Liver (tissue), 3 donors: ENCODE measurements around the gene IER5.

Experiments used
- ATF3 ChIP-seq: IDR thresholded peaks from 2 replicates; pipeline ENCODE4 v1.6.1; 2016; ENCODE audit warnings: antibody characterized with exemption
- CTCF ChIP-seq: fragments of 150-350 bp; IDR thresholded peaks from 2 replicates; pipeline ENCODE4 v1.5.1; 2017; ENCODE audit warnings: improper control_type of control experiment, low read depth, low read length; ENCODE audit not compliant: missing input control
- EGR1 ChIP-seq, 2 donors: IDR thresholded peaks; 2 replicates each; pipeline ENCODE4 v1.6.1; 2016 to 2018; ENCODE audit warnings: antibody characterized with exemption in 2 of 2, low read depth in 2 of 2
- FOXA1 ChIP-seq: IDR thresholded peaks from 2 replicates; pipeline ENCODE4 v1.6.1; 2016; ENCODE audit warnings: antibody characterized with exemption
- GABPA ChIP-seq, 2 donors: IDR thresholded peaks in 1 of 2; conservative IDR thresholded peaks in 1 of 2; 2 replicates each; pipeline ENCODE4 v1.6.1; 2016; ENCODE audit warnings: antibody characterized with exemption in 2 of 2, mild to moderate bottlenecking in 1 of 2, moderate library complexity in 1 of 2
- HNF4G ChIP-seq: IDR thresholded peaks from 2 replicates; pipeline ENCODE4 v1.6.1; 2016; ENCODE audit warnings: antibody characterized with exemption
- MAX ChIP-seq: IDR thresholded peaks from 2 replicates; pipeline ENCODE4 v1.6.1; 2016; ENCODE audit warnings: antibody characterized with exemption
- NR2F2 ChIP-seq: IDR thresholded peaks from 2 replicates; pipeline ENCODE4 v1.6.1; 2016; ENCODE audit warnings: antibody characterized with exemption
- RAD21 ChIP-seq, 2 donors: IDR thresholded peaks; 2 replicates each; pipeline ENCODE4 v1.6.1; 2016; ENCODE audit warnings: antibody characterized with exemption in 2 of 2, mild to moderate bottlenecking in 2 of 2
- REST ChIP-seq: IDR thresholded peaks from 2 replicates; pipeline ENCODE4 v1.6.1; 2016; ENCODE audit warnings: antibody characterized with exemption, mild to moderate bottlenecking
- RXRA ChIP-seq, 2 donors: IDR thresholded peaks; 2 replicates each; pipeline ENCODE4 v1.6.1; 2017 to 2018; ENCODE audit warnings: antibody characterized with exemption in 2 of 2, mild to moderate bottlenecking in 1 of 2
- SP1 ChIP-seq: IDR thresholded peaks from 2 replicates; pipeline ENCODE4 v1.6.1; 2018; ENCODE audit warnings: antibody characterized with exemption, mild to moderate bottlenecking
- TAF1 ChIP-seq: conservative IDR thresholded peaks from 2 replicates; pipeline ENCODE4 v1.6.1; 2016; ENCODE audit warnings: antibody characterized with exemption, mild to moderate bottlenecking
- YY1 ChIP-seq: IDR thresholded peaks from 2 replicates; pipeline ENCODE4 v1.6.1; 2016; ENCODE audit warnings: antibody characterized with exemption, mild to moderate bottlenecking
- donor health status: healthy.
- donor health status: healthy.

- no peak for TF ChIP-seq CTCF
- TF ChIP-seq MAX, result no peak
- TF ChIP-seq RXRA (IDR thresholded peaks at IDR 0.05), result no peak
- TF ChIP-seq TAF1, result no peak
- TF ChIP-seq ATF3, result no peak
- no peak for TF ChIP-seq SP1
- TF ChIP-seq EGR1 (IDR thresholded peaks at IDR 0.05; ENCODE audit: low read depth in 2 of 2), result no peak
- no peak for TF ChIP-seq GABPA (IDR thresholded peaks at IDR 0.05 in 1 of 2, conservative IDR thresholded peaks at IDR 0.05 in 1 of 2)
- no peak for TF ChIP-seq FOXA1
- TF ChIP-seq HNF4G, result no peak
- no peak for TF ChIP-seq REST
- no peak for TF ChIP-seq RAD21 (IDR thresholded peaks at IDR 0.05)
- no peak for TF ChIP-seq YY1
- no peak for TF ChIP-seq NR2F2
Measured at GRCh38 chr1:181062836-181063428, 25.6 kb upstream of the IER5 start.
